T-helper 2 cell treated with Interferon-gamma antibody and Interleukin-4, amounts not matched to agents 100 ng/mL and 5 ng/mL, for 36 hours (primary cell): Measurements from ENCODE around the gene TSPOAP1. TPM values are rescaled to one million over a fixed set of nuclear protein-coding genes. Genes with fewer than 3 reads are reported as not detected.

Experiments
- intact Hi-C: fragments of 100-400 bp; cut with micrococcal nuclease; formaldehyde crosslinking; loops from one replicate; pipeline ENCODE4 v1.15.1; 2023
- total RNA-seq: library from RNA; stranded (reverse); gene quantifications from 2 replicates; pipeline ENCODE4 v1.2.3, GENCODE V29; 2022

Gene TSPOAP1
- total RNA-seq, 1 donor from 2014 or later: 77.0 TPM

DNA sequence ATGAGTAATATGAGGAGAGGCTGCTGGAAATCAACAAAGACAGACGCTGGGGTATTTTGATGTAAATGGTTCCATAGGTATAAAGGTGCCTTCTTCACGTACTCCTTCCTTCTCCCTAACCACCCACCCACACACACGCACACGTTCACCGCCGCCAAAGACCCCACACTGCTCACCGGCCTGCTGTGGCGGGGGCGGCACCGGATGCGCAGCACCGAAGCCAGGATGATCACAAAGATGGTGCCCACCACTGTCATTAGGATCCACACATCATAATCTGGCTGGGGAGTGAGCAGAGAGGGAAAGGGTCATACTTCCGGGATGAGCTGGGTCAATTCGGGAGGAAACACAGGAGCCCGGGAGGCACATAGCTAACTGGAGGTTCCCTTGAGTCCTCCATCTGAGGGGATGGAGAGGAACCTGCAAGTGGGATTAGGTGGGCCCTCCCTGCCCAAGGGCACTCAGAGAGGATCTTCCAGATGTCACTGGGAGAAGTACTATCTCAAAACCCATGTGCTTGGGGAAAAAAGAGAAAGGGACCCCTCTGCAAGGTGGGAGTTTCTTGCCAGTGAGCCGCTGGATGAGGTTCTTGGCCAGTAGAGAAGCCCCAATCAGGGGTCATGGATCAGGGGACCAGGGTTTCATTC, 33.9 kb upstream of the TSPOAP1 start:
- intact Hi-C loops: no loop called here

DNA sequence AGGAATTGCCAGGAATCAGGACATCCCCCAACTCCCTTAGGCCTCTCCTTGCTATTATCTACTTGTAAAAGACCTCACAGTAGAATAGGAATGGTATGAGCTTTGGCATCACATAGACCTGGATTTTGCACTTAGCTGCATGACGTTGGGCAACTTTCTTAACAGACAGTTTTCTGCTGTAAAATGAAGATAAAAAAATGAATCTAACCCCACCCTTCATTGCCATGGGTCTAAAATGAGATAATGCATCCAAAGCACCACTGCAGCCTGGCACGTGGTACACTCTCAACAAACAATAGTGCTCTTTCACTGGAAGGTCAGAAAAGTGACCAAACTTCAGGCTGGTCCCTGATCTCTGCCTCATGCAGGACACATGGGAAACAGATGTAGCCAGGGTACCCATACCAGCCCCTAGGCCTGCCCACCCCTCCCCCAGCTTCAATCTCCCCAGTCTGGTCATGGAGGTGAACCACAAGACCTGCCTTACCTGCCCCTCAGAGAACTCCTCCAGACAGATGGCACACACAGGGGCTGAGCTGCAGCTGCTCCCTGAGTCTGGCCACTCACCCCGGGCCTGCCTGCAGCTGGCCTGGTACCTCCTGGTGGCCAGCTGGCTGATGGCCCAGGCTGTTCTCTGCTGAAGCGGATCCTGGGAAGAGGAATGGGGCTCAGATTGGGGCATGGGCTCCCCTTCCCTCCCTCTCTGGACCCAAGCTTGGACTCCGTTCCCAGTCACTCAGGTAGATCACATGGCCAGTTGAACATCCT, 31.9 kb upstream of the TSPOAP1 start:
- intact Hi-C loops: no loop called here

DNA sequence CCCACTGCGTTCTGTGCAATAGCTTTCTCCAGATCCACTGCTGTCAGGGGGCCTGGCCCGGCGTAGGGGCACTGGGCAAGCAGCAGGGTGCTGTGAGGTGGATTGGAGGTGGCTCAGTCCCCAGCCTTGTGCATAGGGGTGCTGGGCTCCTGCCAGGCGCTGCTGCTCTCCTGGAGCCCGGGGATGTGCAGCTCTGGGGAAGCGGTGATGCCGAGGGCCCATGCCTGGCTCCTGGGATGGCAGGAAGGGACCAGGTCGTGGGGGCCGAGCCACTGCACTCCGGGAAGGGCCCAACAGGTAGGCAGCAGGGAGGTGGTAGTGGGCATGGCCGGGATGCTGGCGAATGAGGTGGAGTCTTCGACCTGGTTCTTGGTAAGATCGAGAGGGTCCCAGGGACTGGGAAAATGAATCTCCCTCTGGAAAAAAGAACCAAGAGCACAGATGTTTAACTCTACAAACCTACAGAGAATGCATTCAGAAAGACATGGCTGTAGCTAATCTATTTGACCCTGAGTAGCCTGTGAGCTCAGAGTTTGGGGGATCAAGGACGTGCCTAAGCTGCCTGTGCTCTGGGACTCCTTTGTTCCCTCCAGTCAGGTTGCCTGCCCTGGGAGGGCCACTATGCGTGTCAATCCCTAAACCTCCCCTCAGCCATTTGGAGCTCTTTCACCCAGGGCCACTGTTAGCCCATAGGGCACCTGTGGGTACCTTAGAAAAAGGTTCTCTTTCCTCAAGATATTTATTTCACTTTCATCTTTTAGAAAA, 30.0 kb upstream of the TSPOAP1 start:
- intact Hi-C loops: no loop called here

DNA sequence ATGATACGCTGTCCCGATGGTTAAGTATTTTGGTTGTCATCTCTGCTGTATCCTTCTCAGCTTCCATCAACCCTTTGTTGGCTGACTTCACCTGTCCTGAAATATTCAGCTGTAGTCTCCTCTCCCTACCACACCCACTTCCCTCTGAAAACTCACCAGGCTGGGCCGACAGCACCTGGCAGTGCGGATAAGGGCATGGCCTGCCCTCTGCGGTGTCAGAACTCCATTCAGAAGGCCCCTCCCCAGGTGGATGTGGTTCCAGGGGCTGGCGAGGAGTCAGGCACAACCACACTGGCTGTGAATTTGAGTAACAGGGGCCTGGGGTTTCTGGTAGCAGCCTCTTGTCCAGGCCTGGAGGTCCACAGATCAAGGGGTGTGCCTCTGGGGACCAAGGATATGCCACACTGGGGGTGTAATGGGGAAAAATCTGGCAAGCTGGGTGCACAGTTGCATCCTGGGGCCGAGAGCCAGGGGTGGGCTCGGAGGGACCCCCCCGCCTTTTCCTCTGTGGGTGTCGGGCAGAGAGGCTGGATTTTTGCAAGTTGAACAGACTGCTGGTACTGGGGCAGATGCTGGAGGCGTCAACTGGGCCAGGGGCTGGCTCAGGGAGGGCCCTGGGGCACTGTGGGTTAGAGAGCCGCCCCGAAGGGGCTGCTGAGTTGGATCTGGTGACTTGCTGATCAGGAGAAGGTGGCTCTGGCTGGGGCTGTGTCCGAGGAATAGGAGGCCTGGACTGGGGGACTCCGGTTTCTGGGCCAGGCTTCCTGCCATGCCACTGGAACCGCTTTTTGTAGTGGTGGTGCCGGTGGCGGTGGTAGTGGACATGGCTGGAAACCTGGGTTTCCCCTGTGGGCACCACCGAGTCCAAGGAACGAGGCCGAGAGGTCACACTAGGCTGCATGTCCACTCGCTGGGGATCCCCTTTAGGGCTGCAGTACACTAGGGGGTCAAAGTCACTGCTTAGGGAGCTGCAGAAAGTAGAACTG, 29.0 kb upstream of the TSPOAP1 start:
- intact Hi-C loops: no loop called here

DNA sequence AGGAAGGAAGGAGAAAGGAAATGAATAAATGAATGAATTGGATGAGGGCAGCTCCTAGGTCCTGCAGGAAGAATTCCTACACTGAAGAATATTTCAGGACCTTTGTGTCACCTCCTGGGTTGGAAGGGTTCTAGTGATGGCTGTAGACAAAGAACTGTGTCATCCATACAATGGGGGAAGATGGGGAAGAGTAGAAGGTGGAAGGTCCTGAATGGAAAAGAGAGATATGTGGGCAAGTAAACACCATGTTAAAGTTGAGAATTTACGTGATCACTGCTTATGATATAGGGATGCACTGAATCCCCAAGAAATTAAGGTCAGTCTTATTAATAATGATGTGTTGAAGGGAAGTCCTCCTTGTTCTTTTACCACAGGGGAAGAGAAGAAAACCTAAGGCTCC, 27.6 kb upstream of the TSPOAP1 start:
- intact Hi-C loops: no loop called here

DNA sequence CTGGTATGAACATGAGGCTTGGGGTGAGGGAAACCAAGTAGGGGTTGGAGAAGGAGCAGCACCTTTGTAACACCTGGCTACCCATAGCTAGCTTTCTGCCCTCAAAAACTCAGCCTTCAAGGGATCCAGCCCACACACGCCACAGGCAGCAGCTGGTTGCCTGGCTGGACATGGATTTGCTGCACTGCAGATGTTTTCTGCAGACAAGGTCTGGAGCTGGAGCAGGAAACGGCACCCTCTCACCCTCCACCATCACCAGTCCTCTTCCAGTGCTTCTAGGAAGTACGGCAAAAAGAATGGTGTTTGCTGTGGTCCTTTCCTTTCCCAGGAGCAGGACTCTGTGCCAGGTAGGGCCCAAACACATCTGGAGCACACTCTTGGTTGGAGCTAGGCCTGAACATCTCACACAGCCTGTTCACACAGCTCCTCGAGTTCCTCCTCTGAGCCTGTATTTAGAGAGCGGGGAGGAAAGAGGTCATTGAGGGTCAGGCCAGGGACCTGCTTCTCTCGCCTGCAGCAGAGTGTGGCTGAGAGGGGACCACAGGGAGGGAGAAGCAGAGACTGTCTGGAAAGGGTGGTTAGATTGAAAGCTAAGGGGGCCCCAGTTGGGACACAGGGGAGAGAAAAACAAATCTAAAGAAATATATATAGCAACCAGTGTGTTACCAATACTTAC, 26.1 kb upstream of the TSPOAP1 start:
- intact Hi-C loops: loop anchor here (5.0 kb wide), 1 partner anchor 163 kb away; no protein-coding TSS in a partner anchor

DNA sequence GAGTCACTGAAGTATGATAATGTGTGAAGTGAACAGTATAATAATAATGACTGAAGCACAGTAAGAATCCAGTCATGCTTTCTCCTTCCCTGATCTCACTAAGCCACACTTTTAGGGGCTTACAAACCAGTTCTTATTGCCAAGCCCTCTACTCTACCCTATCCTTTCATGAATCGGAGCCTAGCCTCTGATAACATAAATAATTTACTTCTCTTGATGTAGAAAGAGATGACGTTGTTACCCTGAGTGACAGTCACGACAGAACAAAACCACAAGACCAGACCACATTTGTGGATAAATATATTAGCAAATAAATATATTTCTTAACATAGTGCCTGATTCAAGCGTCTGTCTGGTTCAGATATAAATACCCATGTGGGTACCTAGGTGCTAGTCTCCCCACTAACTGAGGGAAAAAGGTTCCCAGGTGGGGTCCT, 24.8 kb upstream of the TSPOAP1 start:
- intact Hi-C loops: loop anchor here (2.0 to 5.0 kb wide), 2 partner anchors 15 to 164 kb away; no protein-coding TSS in a partner anchor

DNA sequence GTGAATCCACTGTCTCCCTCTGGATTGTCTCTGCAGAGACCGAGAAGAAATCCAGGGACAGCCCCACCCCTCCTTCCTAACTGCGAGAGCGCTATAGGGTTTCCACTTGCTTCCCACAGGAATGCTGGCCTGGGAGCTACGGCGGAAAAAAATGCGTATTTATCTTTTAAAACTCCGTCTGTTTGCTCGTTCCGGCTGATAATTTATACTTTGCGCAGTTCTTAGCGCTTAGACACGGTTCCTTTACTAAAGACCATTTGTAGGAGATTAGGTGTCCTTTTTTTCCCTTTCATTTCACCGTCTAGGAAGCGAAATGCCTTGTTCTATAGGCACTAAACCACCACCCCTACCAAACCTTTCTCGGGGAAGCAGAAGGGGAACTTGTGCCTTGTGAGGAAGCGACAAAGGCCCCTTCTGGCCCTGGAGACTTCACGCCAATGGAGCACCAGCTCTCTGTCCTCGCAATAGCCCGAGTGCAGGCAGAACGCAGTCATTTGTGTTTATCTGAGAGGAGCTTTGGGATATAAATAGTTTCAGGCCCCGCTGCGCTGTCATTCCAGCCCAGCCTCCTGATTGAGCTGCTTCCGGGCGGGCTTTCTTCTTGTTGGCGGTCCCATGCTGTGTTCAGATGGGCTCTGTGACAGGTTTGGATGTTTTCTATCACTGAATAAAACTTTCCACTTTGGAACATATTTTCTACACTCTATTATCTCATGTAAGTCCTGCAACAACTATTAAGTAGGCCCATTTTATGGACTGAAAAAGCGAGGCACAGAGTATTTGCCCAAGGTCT, 24.2 kb upstream of the TSPOAP1 start:
- intact Hi-C loops: loop anchor here (1.0 to 5.0 kb wide), 5 partner anchors 8 to 165 kb away; partner anchors contain the start of gene RNF43

DNA sequence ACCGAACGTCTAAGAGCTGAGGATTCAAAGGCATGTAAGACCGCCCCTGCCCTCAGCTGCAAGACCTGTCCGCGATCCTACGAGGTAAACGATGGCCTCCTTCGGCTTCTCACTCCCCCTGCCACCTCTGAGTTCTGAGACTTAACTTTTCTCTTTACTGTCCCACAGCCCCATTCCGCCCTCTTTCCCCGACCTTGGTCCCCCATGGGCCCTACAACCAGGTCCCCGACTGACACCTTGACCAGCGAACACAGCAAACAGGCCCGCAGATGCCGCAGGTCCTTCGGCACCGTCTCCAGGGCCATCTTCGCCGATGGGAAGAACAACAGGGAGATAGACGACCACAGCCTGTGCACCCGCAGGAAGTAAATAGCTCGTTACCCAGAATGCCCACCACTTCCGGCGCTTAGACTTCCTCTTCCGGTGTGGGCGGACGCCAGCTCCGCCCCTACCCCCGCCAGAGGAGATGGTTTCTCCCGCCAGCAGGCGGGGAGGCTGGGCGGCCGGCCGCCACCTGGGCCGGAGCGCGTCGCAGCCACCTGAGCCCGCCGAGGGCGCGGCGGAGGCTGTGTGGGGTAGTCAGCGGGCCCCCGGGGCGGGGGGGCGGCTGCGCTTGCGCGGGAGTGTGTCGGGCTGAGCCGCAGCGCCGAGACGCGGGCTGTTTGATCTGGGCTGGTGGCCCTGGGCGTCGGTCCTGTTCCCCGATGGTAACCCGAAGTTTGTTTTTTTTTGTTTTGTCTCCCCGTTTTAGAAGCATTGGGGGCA, 23.4 kb upstream of the TSPOAP1 start, which contains the start of gene SUPT4H1:
Gene SUPT4H1 (minus strand): TSS at position 371 of the 765 bp plus-strand sequence. CDS start 66 bp downstream, at position 305.
- intact Hi-C loops: loop anchor here (1.0 to 5.0 kb wide), 5 partner anchors 8 to 165 kb away; partner anchors contain the start of gene RNF43

DNA sequence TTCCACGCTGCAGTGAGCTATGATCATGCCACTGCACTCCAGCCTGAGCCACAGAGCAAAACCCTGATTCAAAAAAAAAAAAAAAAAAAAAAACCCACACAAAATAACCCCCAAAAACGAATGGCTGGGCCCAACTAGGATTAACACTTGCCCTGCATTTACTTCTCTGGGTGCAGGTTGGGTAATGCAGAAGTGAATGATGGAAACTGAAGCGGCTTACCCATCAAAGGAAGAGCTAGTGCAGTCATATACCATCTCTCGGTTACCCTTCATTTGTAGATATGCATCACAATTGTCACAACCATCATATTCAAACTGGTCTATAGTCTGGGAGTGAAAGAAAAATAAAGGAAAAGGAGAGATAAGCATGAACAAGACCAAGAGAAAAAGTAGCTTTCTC, 22.6 kb upstream of the TSPOAP1 start:
- intact Hi-C loops: loop anchor here (5.0 kb wide), 1 partner anchor 166 kb away; no protein-coding TSS in a partner anchor

DNA sequence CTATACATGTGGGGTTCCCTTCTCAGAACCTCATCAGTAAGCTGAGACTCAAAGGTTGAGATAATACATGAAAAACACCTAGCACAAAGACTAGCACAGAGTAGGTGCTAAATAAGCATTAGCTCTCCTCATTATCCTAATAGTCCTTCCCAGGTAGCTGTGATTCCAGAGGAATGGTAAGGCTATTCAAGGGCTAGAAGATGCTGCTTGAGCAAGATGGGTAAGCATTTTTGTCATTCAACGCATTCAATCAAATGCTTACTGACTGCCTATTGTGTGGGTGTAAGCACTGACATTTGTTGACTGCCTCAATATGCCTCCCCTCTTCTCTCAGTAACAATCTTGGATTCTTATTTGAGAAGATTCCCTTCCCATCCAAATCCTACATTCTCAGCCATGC, 19.4 kb upstream of the TSPOAP1 start:
- intact Hi-C loops: no loop called here

DNA sequence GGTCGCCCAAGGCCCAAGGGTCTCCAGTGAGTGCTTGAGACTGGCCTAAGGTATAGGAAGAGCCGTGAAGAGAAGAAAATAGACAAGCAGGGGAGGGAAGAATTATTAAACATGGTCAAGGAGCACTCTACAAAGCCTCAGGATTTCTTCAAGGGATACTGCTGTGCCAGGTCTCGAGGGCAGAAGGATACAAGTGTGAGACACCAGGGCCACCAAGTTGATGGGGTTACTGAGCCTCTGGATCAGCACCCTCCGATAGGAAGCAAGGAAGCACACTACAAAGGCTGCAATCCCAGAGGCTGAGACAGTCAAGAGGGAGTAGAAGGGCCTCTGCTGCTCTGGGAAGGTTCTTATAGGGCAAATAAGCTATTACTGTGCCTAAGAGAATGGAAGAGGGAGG, 16.9 kb upstream of the TSPOAP1 start:
- intact Hi-C loops: loop anchor here (2.0 kb wide), 2 partner anchors 29 to 71 kb away; partner anchors contain the start of gene RNF43

DNA sequence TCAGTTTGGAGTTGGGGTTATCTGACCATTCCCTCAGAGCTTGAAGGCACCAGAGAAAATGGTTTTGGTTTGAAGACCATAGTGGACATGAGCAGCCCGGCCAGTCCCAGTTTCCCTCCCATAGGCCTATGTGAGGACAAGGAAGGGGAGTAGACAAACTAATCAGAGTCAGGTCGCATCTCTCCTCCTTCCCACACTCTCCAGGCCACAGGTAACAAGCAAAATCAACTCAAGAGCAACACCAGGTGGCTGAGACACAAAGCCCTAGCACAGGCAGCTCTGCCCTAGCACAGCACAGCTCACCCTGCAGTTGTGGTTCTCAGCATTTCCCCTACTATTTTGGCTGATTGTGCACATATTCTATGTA, 16.2 kb upstream of the TSPOAP1 start:
- intact Hi-C loops: loop anchor here (1.0 to 5.0 kb wide), 6 partner anchors 8 to 813 kb away; partner anchors contain the start of genes PRR11, RNF43, SKA2 and SUPT4H1

DNA sequence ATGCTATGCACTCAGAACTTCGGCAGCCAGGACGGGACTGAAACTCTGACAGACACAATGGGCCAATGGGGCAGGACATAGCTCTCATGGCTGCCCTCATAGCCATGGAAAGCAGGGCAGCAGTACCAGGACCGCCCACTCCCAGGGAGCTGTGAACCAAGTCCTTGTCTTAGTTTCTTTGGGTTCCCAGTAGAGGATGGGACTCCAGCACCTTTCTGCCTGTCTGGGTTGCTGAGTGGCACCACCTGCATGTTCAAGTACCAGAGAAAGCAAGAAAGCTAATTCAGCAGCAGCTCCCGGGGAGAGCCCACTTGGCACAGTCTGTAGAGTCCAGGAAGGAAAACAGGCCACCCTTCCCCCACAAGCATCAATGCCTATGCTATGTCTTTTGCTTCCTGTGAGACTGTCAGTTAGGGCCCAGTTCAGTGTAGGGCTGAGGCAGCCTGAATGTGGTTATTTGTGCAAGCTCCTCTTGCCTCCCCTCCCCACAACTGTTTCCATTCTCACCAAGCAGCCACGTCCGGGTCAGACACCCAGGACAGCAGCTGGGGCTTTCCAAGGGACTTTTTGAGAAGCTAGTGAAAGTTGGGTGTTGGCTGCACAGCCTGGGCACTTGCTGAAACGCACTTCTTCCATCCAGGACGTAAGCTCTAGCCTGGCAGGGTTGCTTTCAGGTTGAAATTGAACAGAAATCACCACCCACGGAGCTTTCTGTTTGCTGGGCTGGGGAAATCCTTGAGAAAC, 15.6 kb upstream of the TSPOAP1 start:
- intact Hi-C loops: loop anchor here (1.0 to 5.0 kb wide), 6 partner anchors 8 to 813 kb away; partner anchors contain the start of genes PRR11, RNF43, SKA2 and SUPT4H1

DNA sequence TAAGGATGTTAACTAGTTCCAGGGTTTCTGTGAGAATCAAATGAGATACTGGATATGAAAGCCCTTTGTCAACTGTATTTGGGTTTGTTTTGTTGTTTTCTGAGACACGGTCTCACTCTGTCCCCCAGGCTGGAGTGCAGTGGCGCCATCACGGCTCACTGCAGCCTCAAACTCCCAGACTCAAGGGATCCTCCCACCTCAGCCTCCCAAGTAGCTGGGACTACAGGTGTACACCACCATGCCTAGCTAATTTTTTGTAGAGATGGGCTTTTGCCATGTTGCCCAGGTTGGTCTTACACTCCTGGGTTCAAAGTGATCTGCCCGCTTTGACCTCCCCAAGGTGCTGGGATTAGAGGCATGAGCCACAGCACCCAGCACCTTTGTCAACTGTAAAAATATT, 14.5 kb upstream of the TSPOAP1 start:
- intact Hi-C loops: loop anchor here (5.0 kb wide), 1 partner anchor 814 kb away; the partner anchor contains the start of genes PRR11 and SKA2

DNA sequence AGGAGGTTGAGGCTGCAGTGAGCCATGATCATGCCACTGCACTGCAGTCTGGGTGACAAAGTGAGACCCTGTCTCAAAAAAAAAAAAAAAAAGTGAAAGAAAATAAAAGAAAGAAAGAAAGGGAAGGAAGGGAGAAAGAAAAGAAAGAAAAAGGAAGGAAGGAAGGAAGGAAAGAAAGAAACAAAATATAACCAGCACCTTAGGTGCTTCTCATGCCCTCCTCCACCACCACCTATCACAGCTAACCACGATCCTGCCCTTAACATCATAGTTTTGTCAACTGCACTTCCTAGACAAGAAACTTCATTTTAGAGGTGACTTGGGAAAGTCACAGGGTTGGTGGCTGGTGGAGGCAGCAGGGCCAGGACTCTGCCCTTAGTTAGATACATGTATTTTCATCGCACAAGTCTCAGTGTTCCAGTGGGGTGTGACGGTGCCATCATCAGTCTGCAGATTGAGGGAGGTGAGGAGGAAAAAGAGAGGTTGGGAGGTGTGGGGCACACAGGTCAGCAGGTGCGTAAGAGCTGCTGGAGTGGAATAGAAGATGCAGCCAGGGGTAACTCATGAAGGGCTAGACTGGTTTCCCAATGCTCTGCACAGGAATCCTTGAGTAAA, 13.4 kb upstream of the TSPOAP1 start:
- intact Hi-C loops: loop anchor here (5.0 kb wide), 1 partner anchor 815 kb away; the partner anchor contains the start of genes PRR11 and SKA2
